NCI-H1436 treated with DMSO at 0.1 percent for 48 hours (cell line): ENCODE measurements around the gene SLC5A11.
"Not testable (repeated sequence)": the region's sequence is repeated elsewhere in the genome, so short reads cannot be mapped to it uniquely, and the experiment has no call there.

Experiments
- DNase-seq: peaks from one replicate; lab custom pipeline; 2025; lab: John Stamatoyannopoulos, UW

The SLC5A11 gene

GRCh38 chr16:24858219-24859041, 12.7 kb downstream of the SLC5A11 start:
- DNase-seq, result no peak

- no peak for DNase-seq
These were observed 15.7 kb downstream of the SLC5A11 start for GRCh38 chr16:24861461-24861860.

- DNase-seq, result no peak
These were observed 18.0 kb downstream of the SLC5A11 start for GRCh38 chr16:24863582-24864437.

- DNase-seq, result no peak
These were observed 23.3 kb downstream of the SLC5A11 start for GRCh38 chr16:24869033-24869432.

GRCh38 chr16:24871891-24872290, 26.1 kb downstream of the SLC5A11 start:
- DNase-seq, result no peak

- no peak for DNase-seq
These were observed 27.3 kb downstream of the SLC5A11 start for GRCh38 chr16:24873028-24873427.

- no peak for DNase-seq
These were observed 29.7 kb downstream of the SLC5A11 start for GRCh38 chr16:24875466-24875865.

- no peak for DNase-seq
These were observed 30.5 kb downstream of the SLC5A11 start for GRCh38 chr16:24876231-24876630.

GRCh38 chr16:24879684-24880083, 33.9 kb downstream of the SLC5A11 start:
- no peak for DNase-seq

- no peak for DNase-seq
These were observed 38.0 kb downstream of the SLC5A11 start for GRCh38 chr16:24883714-24884151.

- DNase-seq, result no peak
These were observed 41.7 kb downstream of the SLC5A11 start for GRCh38 chr16:24887472-24887871.

- DNase-seq, result no peak
These were observed 45.0 kb downstream of the SLC5A11 start for GRCh38 chr16:24890746-24891145.

GRCh38 chr16:24896439-24896838, 50.7 kb downstream of the SLC5A11 start:
- no peak for DNase-seq

GRCh38 chr16:24897522-24897921, 51.8 kb downstream of the SLC5A11 start:
- not testable (repeated sequence) for DNase-seq

GRCh38 chr16:24900230-24900629, 54.5 kb downstream of the SLC5A11 start:
- no peak for DNase-seq

- DNase-seq, result no peak
These were observed 60.5 kb downstream of the SLC5A11 start for GRCh38 chr16:24906199-24906808.

- no peak for DNase-seq
These were observed 61.1 kb downstream of the SLC5A11 start for GRCh38 chr16:24906901-24907300.

GRCh38 chr16:24908716-24909115, 63.0 kb downstream of the SLC5A11 start:
- no peak for DNase-seq

- DNase-seq, result no peak
These were observed 64.1 kb downstream of the SLC5A11 start for GRCh38 chr16:24909856-24910255.

- no peak for DNase-seq
These were observed 69.3 kb downstream of the SLC5A11 start for GRCh38 chr16:24915019-24915418.

- DNase-seq, result no peak
These were observed 69.8 kb downstream of the SLC5A11 start for GRCh38 chr16:24915576-24915975.

- DNase-seq, result no peak
These were observed 71.5 kb downstream of the SLC5A11 start for GRCh38 chr16:24917236-24917635.

GRCh38 chr16:24917891-24918290, 72.1 kb downstream of the SLC5A11 start:
- no peak for DNase-seq
